Measurements from ENCODE around the gene TPH1.

Gene TPH1

DNA sequence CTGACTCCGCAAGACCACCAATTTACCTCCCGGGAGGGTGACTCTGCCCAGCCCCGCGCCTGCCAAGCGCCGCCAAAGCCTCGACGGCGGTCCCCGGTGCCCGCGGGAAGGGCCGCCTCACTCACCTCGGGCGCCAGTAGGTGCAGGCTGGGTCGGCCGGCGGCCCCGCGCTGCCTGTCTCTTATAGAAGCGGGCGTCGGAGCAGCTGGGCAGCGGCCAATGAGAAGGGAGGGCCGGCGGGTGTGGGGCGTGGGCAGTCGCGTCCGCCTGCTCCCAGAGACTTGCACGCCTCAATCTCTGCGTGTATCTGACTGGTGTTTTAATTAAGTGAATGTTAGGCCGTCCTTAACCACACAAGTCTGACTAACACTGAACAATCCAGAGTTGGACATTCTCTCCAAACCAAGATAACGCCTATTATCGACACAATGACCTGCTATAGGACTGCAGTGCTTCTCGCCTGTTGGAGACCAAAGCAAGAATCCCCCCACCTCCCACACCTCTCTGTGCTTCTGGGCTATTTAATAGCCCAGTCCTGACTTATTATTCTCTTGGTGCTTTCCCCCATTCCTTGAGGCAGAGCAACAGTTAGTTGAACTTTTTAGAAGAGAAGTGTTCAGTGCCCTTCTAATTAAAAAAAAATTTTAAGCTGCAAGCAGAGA lies at the start of gene TPH1:
TPH1 (minus strand) TSS at position 154 of the 662 bp plus-strand sequence. CDS start 5,507 bp downstream, outside the sequence.
- TF ChIP-seq, protein P1, sequence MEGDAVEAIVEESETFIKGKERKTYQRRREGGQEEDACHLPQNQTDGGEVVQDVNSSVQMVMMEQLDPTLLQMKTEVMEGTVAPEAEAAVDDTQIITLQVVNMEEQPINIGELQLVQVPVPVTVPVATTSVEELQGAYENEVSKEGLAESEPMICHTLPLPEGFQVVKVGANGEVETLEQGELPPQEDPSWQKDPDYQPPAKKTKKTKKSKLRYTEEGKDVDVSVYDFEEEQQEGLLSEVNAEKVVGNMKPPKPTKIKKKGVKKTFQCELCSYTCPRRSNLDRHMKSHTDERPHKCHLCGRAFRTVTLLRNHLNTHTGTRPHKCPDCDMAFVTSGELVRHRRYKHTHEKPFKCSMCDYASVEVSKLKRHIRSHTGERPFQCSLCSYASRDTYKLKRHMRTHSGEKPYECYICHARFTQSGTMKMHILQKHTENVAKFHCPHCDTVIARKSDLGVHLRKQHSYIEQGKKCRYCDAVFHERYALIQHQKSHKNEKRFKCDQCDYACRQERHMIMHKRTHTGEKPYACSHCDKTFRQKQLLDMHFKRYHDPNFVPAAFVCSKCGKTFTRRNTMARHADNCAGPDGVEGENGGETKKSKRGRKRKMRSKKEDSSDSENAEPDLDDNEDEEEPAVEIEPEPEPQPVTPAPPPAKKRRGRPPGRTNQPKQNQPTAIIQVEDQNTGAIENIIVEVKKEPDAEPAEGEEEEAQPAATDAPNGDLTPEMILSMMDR (IDR thresholded peaks at IDR 0.05; ENCODE audit: unreplicated experiment in 3 of 3) = no peak
- H3K4me3 Mint-ChIP-seq = peak within 1 kb of the TSS in 2 of 3 experiments; percentile 26
- H3K27ac Mint-ChIP-seq = no peak within 1 kb of the TSS
- H3K9me3 Mint-ChIP-seq = peaks cover 5% of the 10 kb centered on the region
- H3K4me1 Mint-ChIP-seq = no peaks in the 10 kb centered on the region
- H3K36me3 Mint-ChIP-seq (ENCODE audit: low read depth) = no peaks in the 10 kb centered on the region
- H3K27me3 Mint-ChIP-seq (ENCODE audit: low read depth) = peaks cover 72% of the 10 kb centered on the region

DNA sequence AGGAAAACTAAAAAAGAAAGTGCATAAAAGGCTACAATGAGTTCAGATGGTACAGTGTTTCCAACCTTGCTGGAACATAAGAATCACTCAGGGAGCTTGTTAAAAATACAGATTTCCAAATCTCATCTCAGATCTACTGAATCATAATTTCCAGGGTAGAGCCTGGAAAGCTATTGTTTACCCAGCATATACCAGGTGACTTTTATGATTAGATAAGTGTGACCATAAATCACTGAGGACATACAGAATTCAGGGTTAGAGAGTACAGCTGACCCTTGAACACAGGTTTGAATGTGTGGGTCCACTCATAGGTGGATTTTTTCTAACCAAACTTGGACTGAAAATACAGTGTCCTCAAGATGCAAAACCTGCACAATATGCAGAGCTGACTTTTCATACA lies 47.9 kb upstream of the TPH1 start:
- H3K4me3 Mint-ChIP-seq = no peak overlapping the region
- no peaks in the 10 kb centered on the region for H3K4me1 Mint-ChIP-seq
- TF ChIP-seq, protein P1 (IDR thresholded peaks at IDR 0.05; ENCODE audit: unreplicated experiment in 3 of 3) = no peak
- no peak overlapping the region for H3K27ac Mint-ChIP-seq
- no peaks in the 10 kb centered on the region for H3K9me3 Mint-ChIP-seq
- H3K36me3 Mint-ChIP-seq (ENCODE audit: low read depth) = peaks cover 57% of the 10 kb centered on the region
- no peaks in the 10 kb centered on the region for H3K27me3 Mint-ChIP-seq (ENCODE audit: low read depth)

DNA sequence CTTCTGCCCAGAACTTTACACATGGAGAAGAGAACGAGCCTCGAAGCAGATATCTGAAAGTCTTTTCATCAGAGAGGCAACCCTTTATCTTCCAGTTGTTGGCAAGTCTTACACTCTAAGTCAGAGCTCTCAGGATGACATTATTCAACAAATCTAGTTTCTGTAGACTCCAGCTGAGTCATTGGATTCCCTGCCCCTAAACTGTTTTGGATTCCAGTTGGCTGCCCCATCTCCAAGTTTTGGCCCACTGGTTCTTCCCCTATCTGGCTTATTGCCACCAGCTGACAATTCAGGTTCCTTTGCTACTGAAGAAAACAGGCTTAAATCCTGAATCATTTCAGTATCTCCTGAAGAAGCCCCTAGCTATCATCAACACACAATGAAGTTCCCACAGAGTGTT lies 45.7 kb upstream of the TPH1 start:
- Mint-ChIP-seq H3K9me3 (no peaks in the 10 kb centered on the region), H3K4me3 (no peak overlapping the region), H3K36me3 (ENCODE audit: low read depth) (peaks cover 64% of the 10 kb centered on the region), H3K4me1 (no peaks in the 10 kb centered on the region), H3K27ac (no peak overlapping the region), H3K27me3 (ENCODE audit: low read depth) (no peaks in the 10 kb centered on the region)
- TF ChIP-seq, protein P1 (IDR thresholded peaks at IDR 0.05; ENCODE audit: unreplicated experiment in 3 of 3) = no peak

DNA sequence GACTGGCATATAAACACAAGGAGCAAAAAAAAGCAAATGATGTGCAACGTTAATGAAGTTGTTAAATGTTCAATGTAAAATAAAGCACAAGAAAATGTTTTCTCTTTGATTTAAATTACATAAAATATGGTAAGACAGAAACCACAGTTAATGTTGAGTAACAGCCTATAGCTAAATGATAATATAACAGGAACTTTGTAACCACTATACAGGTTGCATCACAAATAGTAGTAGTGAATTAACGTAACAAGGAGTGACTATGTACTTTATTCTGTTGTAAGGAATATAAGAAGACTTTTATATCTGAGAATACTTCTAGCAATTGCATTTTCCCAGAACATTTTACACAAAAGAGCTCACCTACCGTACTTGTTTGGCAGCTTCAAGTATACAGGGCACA lies 42.9 kb upstream of the TPH1 start:
- no peaks in the 10 kb centered on the region for H3K27me3 Mint-ChIP-seq (ENCODE audit: low read depth)
- TF ChIP-seq, protein P1 (IDR thresholded peaks at IDR 0.05; ENCODE audit: unreplicated experiment in 3 of 3) = no peak
- peaks cover 59% of the 10 kb centered on the region for H3K36me3 Mint-ChIP-seq (ENCODE audit: low read depth)
- no peaks in the 10 kb centered on the region for H3K4me1 Mint-ChIP-seq
- H3K4me3 Mint-ChIP-seq = no peak overlapping the region
- H3K27ac Mint-ChIP-seq = no peak overlapping the region
- H3K9me3 Mint-ChIP-seq = no peaks in the 10 kb centered on the region

DNA sequence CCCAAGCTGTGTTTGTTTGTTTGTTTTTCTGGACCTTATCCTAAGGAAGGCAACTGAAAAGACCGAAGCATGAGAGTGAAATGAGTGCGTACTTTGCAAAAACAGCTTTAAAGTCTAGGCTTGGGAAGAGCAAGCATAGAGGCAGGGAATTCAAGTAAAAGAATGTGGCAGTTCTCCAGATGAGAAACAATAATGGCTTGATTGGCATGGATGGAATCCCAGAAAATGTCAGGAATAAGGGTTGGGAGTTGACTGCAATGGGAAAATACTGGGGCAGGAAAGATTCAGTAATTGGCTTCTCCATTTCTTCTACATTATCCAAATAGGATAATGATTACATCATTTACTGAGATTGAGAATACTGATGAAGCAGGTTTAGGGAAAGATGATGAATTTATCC lies 42.3 kb upstream of the TPH1 start:
- peaks cover 56% of the 10 kb centered on the region for H3K36me3 Mint-ChIP-seq (ENCODE audit: low read depth)
- TF ChIP-seq, protein P1 (IDR thresholded peaks at IDR 0.05; ENCODE audit: unreplicated experiment in 3 of 3) = no peak
- H3K27me3 Mint-ChIP-seq (ENCODE audit: low read depth) = no peaks in the 10 kb centered on the region
- H3K4me1 Mint-ChIP-seq = no peaks in the 10 kb centered on the region
- H3K4me3 Mint-ChIP-seq = no peak overlapping the region
- H3K9me3 Mint-ChIP-seq = no peaks in the 10 kb centered on the region
- no peak overlapping the region for H3K27ac Mint-ChIP-seq

DNA sequence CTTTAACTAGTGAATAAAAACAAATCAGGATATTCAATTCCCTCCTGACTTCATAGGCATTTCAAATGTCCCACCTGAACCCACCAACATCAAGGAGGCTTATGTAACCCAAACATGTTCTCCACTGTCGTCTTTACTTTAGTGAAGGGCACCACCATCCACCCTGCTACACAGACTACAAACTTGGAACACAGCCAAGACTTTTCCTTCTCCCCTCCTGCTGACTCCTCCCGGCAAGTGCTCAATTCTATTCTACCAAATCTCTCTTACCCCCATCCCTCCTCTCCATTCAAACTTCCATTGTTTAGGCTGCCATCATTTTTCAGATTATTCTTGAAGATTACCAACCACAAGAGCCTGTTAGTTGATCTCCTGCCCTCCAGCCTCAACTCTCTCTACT lies 35.5 kb upstream of the TPH1 start:
- H3K9me3 Mint-ChIP-seq = no peaks in the 10 kb centered on the region

More for the DNA sequence above, 35.5 kb upstream of the TPH1 start:
- Mint-ChIP-seq H3K27me3 (ENCODE audit: low read depth) (no peaks in the 10 kb centered on the region), H3K36me3 (ENCODE audit: low read depth) (peaks cover 50% of the 10 kb centered on the region), H3K4me3 (no peak overlapping the region), H3K27ac (no peak overlapping the region), H3K4me1 (no peaks in the 10 kb centered on the region)
- TF ChIP-seq, protein P1 (IDR thresholded peaks at IDR 0.05; ENCODE audit: unreplicated experiment in 3 of 3) = no peak
